ENCODE measurements around the gene NKX2-2.

Gene NKX2-2

GRCh38 chr20:21513881-21514540, at the start of gene NKX2-2:
Gene NKX2-2 (minus strand): TSS chr20:21514064. CDS start chr20:21513669, 395 bp downstream.
- H3K9me3 Mint-ChIP-seq, result peaks cover 0 to 3% of the 10 kb centered on the region in 2 donors
- peaks cover 78 to 90% of the 10 kb centered on the region in 2 donors for H3K27me3 Mint-ChIP-seq
- peak within 1 kb of the TSS; percentile 69 for H3K27ac Mint-ChIP-seq
- ATAC-seq (replicated peaks) (no peak), DNase-seq (no peak)
- H3K4me1 Mint-ChIP-seq, result peaks cover 36 to 45% of the 10 kb centered on the region in 2 donors
- peak within 1 kb of the TSS; percentile 64 to 71 for H3K4me3 Mint-ChIP-seq
- peaks cover 5% of the 10 kb centered on the region in 2 donors for H3K36me3 Mint-ChIP-seq

GRCh38 chr20:21562656-21563055, 48.8 kb upstream of the NKX2-2 start:
- Mint-ChIP-seq H3K27me3 (peaks cover 25 to 32% of the 10 kb centered on the region in 2 donors), H3K4me1 (no peaks in the 10 kb centered on the region), H3K4me3 (no peak overlapping the region), H3K27ac (no peak overlapping the region), H3K36me3 (no peaks in the 10 kb centered on the region), H3K9me3 (peaks cover 0 to 6% of the 10 kb centered on the region in 2 donors)
- DNase-seq, result no peak
- ATAC-seq (replicated peaks), result no peak

DNA sequence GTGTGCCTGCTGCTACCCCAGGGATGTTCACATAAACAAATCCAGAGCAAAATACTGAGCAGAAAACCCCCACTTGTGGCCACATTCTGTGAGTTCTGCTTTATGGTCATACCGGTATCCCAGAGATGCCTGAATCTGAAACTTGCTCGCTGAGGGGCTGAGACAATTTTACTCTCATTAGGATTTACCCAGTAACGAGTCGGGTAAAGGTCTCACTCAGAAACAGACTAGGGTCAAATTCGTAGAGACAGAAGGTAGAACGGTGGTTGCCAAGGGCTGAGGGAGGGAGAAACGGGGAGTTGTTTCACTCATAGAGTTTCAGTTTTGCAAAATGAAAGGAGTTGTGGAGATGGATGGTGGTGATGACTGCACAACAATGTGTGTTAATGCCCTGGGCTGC, 45.4 kb upstream of the NKX2-2 start:
- ATAC-seq (replicated peaks) (no peak), DNase-seq (no peak)
- Mint-ChIP-seq H3K36me3 (no peaks in the 10 kb centered on the region), H3K9me3 (peaks cover 0 to 6% of the 10 kb centered on the region in 2 donors), H3K4me1 (no peaks in the 10 kb centered on the region), H3K27me3 (peaks cover 43% of the 10 kb centered on the region in 2 donors), H3K27ac (no peak overlapping the region), H3K4me3 (no peak overlapping the region)

- ATAC-seq (replicated peaks) (no peak), DNase-seq (no peak)
- Mint-ChIP-seq H3K4me3 (no peak overlapping the region), H3K36me3 (no peaks in the 10 kb centered on the region), H3K9me3 (no peaks in the 10 kb centered on the region), H3K27ac (no peak overlapping the region), H3K27me3 (peaks cover 31 to 37% of the 10 kb centered on the region in 2 donors), H3K4me1 (no peaks in the 10 kb centered on the region)
Measured at GRCh38 chr20:21557241-21558020, 43.6 kb upstream of the NKX2-2 start.

DNA sequence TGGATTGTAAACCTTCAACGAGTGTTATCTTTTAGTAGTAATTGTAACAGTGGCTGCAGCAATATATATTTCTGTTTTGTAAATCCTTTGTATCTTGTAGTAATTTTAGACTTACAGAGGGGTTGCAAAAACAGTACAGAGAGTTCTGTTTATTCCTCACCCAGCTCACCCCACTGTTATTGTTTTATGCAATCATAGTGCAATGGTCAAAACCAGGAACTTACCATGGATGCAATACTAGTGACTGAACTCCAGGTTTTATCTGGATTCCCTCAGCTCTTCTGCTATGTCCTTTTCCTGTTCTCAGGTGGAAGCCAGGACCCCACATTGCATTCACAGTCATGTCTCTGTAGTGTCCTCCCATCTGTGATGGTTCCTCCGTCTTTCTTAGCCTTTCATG, 42.5 kb upstream of the NKX2-2 start:
- Mint-ChIP-seq H3K27me3 (peaks cover 31 to 33% of the 10 kb centered on the region in 2 donors), H3K9me3 (no peaks in the 10 kb centered on the region), H3K4me3 (no peak overlapping the region), H3K27ac (no peak overlapping the region), H3K4me1 (no peaks in the 10 kb centered on the region), H3K36me3 (no peaks in the 10 kb centered on the region)
- no peak for ATAC-seq (replicated peaks)
- no peak for DNase-seq

DNA sequence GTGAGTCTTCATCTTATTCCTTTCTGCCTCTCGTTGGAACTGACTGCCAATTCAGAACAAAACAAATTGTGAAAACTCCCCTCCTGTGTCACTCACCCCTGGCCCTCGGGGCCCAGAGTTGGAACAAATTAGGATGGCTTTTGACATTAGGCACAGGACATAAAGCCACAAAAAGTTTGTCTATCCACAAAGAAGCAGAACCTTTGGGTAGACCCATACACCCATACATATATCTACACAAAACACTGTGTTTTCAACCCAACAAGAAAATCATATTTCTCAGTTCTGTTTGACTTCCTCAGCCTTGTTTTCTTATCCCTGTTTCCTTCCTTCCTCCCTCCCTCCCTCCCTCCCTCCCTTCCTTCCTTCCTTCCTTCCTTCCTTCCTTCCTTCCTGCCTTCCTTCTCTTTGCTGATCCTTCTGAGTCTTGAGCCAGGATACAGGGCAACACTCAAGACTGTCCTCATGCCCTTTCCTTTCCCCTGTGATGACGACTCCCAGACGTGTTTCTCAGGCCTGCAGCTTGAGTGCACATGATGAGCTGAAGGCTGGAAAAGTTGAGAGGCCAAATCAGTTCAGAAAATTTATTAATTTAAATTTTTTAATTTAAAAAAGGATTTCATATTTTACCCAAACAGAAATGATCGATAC, 41.7 kb upstream of the NKX2-2 start:
- Mint-ChIP-seq H3K27ac (no peak overlapping the region), H3K36me3 (no peaks in the 10 kb centered on the region), H3K4me3 (no peak overlapping the region)

DNA sequence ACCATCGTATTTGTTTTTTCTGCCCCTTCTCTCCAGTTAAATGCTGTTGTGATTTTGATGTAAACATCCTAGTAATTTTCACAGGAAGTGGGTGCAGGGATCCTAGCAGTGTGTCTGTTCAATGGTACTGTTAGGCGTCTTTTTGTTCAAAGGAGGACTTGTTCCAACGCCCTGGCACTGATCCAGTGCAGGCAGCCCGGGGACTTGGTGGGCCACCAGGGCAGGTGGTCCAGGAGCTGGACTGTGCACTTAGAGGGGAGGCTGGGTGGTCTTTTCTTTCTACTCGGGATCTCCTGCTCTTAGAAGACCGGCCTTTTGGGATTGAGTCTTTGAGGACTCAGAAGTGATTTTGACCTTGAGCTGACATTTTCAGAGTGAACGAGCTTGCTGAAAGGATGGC, 41.1 kb upstream of the NKX2-2 start:
- Mint-ChIP-seq H3K36me3 (no peaks in the 10 kb centered on the region), H3K9me3 (no peaks in the 10 kb centered on the region), H3K4me3 (no peak overlapping the region), H3K27ac (no peak overlapping the region), H3K4me1 (no peaks in the 10 kb centered on the region), H3K27me3 (peaks cover 30 to 33% of the 10 kb centered on the region in 2 donors)
- ATAC-seq (replicated peaks), result no peak
- no peak for DNase-seq

More for the DNA sequence above, 41.7 kb upstream of the NKX2-2 start:
- no peak for DNase-seq
- ATAC-seq (replicated peaks), result no peak
- Mint-ChIP-seq H3K27me3 (peaks cover 30 to 32% of the 10 kb centered on the region in 2 donors), H3K9me3 (no peaks in the 10 kb centered on the region), H3K4me1 (no peaks in the 10 kb centered on the region)

GRCh38 chr20:21554376-21554890, 40.6 kb upstream of the NKX2-2 start:
- no peaks in the 10 kb centered on the region for H3K4me1 Mint-ChIP-seq
- H3K27me3 Mint-ChIP-seq, result peaks cover 32 to 37% of the 10 kb centered on the region in 2 donors
- no peaks in the 10 kb centered on the region for H3K36me3 Mint-ChIP-seq
- no peak for DNase-seq
- no peaks in the 10 kb centered on the region for H3K9me3 Mint-ChIP-seq
- no peak overlapping the region for H3K27ac Mint-ChIP-seq
- no peak overlapping the region for H3K4me3 Mint-ChIP-seq
- ATAC-seq (replicated peaks), result no peak

DNA sequence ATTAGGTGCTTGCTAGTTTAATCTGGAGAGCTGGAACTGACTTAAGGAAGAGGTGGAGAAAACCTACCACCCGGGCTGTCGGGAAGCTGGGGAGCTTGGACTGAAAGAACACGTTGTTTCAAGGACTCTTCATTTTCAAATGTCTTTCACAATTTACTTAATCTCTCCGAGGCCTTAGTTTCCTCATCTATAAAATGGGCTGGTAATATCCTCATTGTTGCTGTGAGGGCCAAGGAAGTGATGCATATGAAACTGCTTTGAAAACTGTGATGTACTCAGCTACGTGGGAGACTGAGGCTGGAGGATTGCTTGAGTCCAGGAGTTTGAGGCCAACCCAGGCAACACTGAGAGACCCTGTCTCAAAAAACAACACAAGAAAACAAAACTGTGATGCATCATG, 36.7 kb upstream of the NKX2-2 start:
- no peaks in the 10 kb centered on the region for H3K4me1 Mint-ChIP-seq
- ATAC-seq (replicated peaks) (no peak), DNase-seq (no peak)
- no peak overlapping the region for H3K27ac Mint-ChIP-seq
- peaks cover 31 to 36% of the 10 kb centered on the region in 2 donors for H3K27me3 Mint-ChIP-seq
- no peak overlapping the region for H3K4me3 Mint-ChIP-seq
- peaks cover 0 to 2% of the 10 kb centered on the region in 2 donors for H3K9me3 Mint-ChIP-seq
- H3K36me3 Mint-ChIP-seq, result no peaks in the 10 kb centered on the region

DNA sequence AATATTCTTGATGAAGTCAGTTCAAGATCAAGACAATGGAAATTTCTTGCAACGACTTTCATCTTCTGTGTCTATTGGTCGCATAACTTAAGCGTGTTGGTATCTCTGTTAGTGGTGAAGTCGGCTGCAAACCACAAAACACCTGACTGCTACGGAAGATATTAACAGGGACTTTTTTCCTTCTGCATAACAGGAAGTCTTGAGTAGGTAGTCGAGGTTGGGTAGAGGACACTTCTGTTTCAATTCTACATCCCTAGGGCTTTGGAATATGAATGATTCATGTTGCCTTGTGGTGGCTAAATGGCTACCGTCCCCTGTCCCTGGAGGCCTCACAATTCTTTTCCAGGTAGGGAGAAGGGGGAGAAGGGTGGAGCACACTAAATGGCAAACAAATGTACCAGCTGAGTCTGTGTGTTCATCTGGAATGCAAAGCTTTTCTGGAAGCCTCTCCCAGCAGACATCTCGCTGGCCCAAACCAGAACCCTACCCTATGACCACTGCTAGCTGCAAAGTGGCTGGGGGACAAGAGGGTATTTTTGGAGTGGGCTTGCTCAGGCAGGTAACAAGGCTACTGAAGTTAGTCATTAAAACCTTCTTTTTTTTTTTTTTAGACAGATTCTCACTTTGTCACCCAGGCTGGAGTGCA, 34.6 kb upstream of the NKX2-2 start:
- DNase-seq (no peak), ATAC-seq (replicated peaks) (peak; percentile 66 to 88)
- peaks cover 0 to 4% of the 10 kb centered on the region in 2 donors for H3K9me3 Mint-ChIP-seq
- H3K27me3 Mint-ChIP-seq, result peaks cover 26 to 27% of the 10 kb centered on the region in 2 donors
- H3K4me1 Mint-ChIP-seq, result no peaks in the 10 kb centered on the region
- H3K36me3 Mint-ChIP-seq, result no peaks in the 10 kb centered on the region
- H3K4me3 Mint-ChIP-seq, result no peak overlapping the region
- no peak overlapping the region for H3K27ac Mint-ChIP-seq

- H3K27ac Mint-ChIP-seq, result no peak overlapping the region
- H3K9me3 Mint-ChIP-seq, result peaks cover 0 to 4% of the 10 kb centered on the region in 2 donors
- ATAC-seq (replicated peaks) (no peak), DNase-seq (no peak)
- no peaks in the 10 kb centered on the region for H3K4me1 Mint-ChIP-seq
- no peaks in the 10 kb centered on the region for H3K36me3 Mint-ChIP-seq
- peaks cover 21 to 25% of the 10 kb centered on the region in 2 donors for H3K27me3 Mint-ChIP-seq
- H3K4me3 Mint-ChIP-seq, result no peak overlapping the region
Measured at GRCh38 chr20:21546355-21546754, 32.5 kb upstream of the NKX2-2 start.

DNA sequence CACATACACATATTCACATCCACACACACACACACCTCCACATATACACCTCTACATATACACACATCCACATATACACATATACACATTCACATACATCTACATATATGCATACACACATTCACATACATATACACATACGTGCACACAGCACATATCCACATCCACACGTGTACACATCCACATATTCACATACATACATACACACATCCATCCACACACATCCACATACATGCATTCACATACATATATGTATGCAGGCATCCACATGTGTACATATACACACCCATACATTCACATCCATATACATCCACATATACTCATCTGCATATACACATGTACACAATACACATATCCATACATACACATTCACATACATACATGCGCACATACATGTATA, 25.6 kb upstream of the NKX2-2 start:
- H3K9me3 Mint-ChIP-seq, result peaks cover 3 to 6% of the 10 kb centered on the region in 2 donors
- H3K4me3 Mint-ChIP-seq, result no peak overlapping the region
- DNase-seq (no peak), ATAC-seq (replicated peaks) (no peak)
- H3K27ac Mint-ChIP-seq, result no peak overlapping the region
- H3K36me3 Mint-ChIP-seq, result no peaks in the 10 kb centered on the region
- H3K27me3 Mint-ChIP-seq, result peaks cover 24 to 25% of the 10 kb centered on the region in 2 donors
- H3K4me1 Mint-ChIP-seq, result no peaks in the 10 kb centered on the region

GRCh38 chr20:21534886-21535285, 21.0 kb upstream of the NKX2-2 start:
- Mint-ChIP-seq H3K9me3 (peaks cover 6% of the 10 kb centered on the region in 2 donors), H3K4me3 (no peak overlapping the region), H3K4me1 (no peaks in the 10 kb centered on the region), H3K36me3 (no peaks in the 10 kb centered on the region), H3K27me3 (peaks cover 25 to 41% of the 10 kb centered on the region in 2 donors), H3K27ac (no peak overlapping the region)
- no peak for DNase-seq
- no peak for ATAC-seq (replicated peaks)

- no peak for ATAC-seq (replicated peaks)
Measured at GRCh38 chr20:21534453-21534852, 20.6 kb upstream of the NKX2-2 start.

More at GRCh38 chr20:21534453-21534852, 20.6 kb upstream of the NKX2-2 start:
- peaks cover 26 to 41% of the 10 kb centered on the region in 2 donors for H3K27me3 Mint-ChIP-seq
- no peaks in the 10 kb centered on the region for H3K4me1 Mint-ChIP-seq
- H3K27ac Mint-ChIP-seq, result no peak overlapping the region
- no peak overlapping the region for H3K4me3 Mint-ChIP-seq
- H3K36me3 Mint-ChIP-seq, result no peaks in the 10 kb centered on the region
- DNase-seq, result no peak
- peaks cover 4% of the 10 kb centered on the region in 2 donors for H3K9me3 Mint-ChIP-seq
